GM19397 (cell line): ENCODE measurements around the gene RBPMS2.

ENCODE experiments used
- ATAC-seq: cut with Tn5 transposase; IDR thresholded peaks from one replicate; pipeline ENCODE4 v1.9.1; 2021; ENCODE audit warnings: mild to moderate bottlenecking, moderate library complexity; ENCODE audit not compliant: unreplicated experiment

Gene RBPMS2

GRCh38 chr15:64695561-64695992, 79.8 kb downstream of the RBPMS2 start:
- no peak for ATAC-seq

GRCh38 chr15:64694816-64695215, 80.6 kb downstream of the RBPMS2 start:
- ATAC-seq: no peak

- no peak for ATAC-seq
These were observed 82.3 kb downstream of the RBPMS2 start for GRCh38 chr15:64693134-64693533.

- ATAC-seq: no peak
These were observed 83.4 kb downstream of the RBPMS2 start for GRCh38 chr15:64691896-64692565.

- no peak for ATAC-seq
These were observed 84.7 kb downstream of the RBPMS2 start for GRCh38 chr15:64690578-64691296.

- ATAC-seq: no peak
These were observed 85.4 kb downstream of the RBPMS2 start for GRCh38 chr15:64690008-64690407.
